Measurements from ENCODE around the gene ACSL5.

GRCh38 chr10:112367516-112367915, 6.4 kb upstream of the ACSL5 start:
- TF ChIP-seq, protein P1, sequence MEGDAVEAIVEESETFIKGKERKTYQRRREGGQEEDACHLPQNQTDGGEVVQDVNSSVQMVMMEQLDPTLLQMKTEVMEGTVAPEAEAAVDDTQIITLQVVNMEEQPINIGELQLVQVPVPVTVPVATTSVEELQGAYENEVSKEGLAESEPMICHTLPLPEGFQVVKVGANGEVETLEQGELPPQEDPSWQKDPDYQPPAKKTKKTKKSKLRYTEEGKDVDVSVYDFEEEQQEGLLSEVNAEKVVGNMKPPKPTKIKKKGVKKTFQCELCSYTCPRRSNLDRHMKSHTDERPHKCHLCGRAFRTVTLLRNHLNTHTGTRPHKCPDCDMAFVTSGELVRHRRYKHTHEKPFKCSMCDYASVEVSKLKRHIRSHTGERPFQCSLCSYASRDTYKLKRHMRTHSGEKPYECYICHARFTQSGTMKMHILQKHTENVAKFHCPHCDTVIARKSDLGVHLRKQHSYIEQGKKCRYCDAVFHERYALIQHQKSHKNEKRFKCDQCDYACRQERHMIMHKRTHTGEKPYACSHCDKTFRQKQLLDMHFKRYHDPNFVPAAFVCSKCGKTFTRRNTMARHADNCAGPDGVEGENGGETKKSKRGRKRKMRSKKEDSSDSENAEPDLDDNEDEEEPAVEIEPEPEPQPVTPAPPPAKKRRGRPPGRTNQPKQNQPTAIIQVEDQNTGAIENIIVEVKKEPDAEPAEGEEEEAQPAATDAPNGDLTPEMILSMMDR (conservative IDR thresholded peaks at IDR 0.05) = no peak
- TF ChIP-seq ZFX (IDR thresholded peaks at IDR 0.05) = no peak
